Sigmoid colon (tissue), 7 donors: ENCODE results near the gene HNRNPC. TPM values are rescaled to one million over a fixed set of nuclear protein-coding genes. Genes with fewer than 3 reads are reported as not detected.

Experiments used
- DNase-seq: peaks from one replicate; pipeline ENCODE4 v3.0.0-alpha.2; 2019
- H3K27ac ChIP-seq, 4 donors: fragments of 200-600 bp; sonication (generic); one replicate each; pipeline ENCODE4 v1.5.1; 2016 to 2019; ENCODE audit warnings: mild to moderate bottlenecking in 1 of 4
- H3K27me3 ChIP-seq, 3 donors: fragments of 200-600 bp; sonication (generic); one replicate each; pipeline ENCODE4 v1.5.1; 2019; ENCODE audit warnings: mild to moderate bottlenecking in 1 of 3
- H3K36me3 ChIP-seq, 4 donors: fragments of 200-600 bp; sonication (generic); one replicate each; pipeline ENCODE4 v1.5.1; 2016 to 2019
- H3K4me1 ChIP-seq, 4 donors: fragments of 200-600 bp; sonication (generic); one replicate each; pipeline ENCODE4 v1.5.1; 2017 to 2019
- H3K4me3 ChIP-seq, 4 donors: fragments of 200-600 bp; sonication (generic); one replicate each; pipeline ENCODE4 v1.5.1; 2017 to 2019; ENCODE audit warnings: mild to moderate bottlenecking in 2 of 4, moderate library complexity in 1 of 4
- H3K9me3 ChIP-seq, 4 donors: fragments of 200-600 bp in 3 of 4; sonication (generic) in 3 of 4; one replicate each; pipeline versions ENCODE4 v1.5.1 to v1.6.1; 2013 to 2019
- CTCF ChIP-seq, 4 experiments: fragments of 450-650 bp in 3 of 4; fragments of 200-600 bp in 1 of 4; IDR thresholded peaks; one replicate each; pipeline ENCODE4 v1.5.1; 2016 to 2019; ENCODE audit warnings: antibody characterized with exemption in 4 of 4, mild to moderate bottlenecking in 3 of 4, moderate library complexity in 2 of 4
- EP300 ChIP-seq, 4 donors: sonication (generic); formaldehyde crosslinking; IDR thresholded peaks; one replicate each; pipeline ENCODE4 v1.6.1; 2017; ENCODE audit warnings: antibody characterized with exemption in 4 of 4
- POLR2A ChIP-seq, 2 donors: fragments of 450-650 bp; IDR thresholded peaks; one replicate each; pipeline ENCODE4 v1.6.1; 2016; ENCODE audit warnings: antibody characterized with exemption in 2 of 2, mild to moderate bottlenecking in 2 of 2, moderate library complexity in 2 of 2
- POLR2AphosphoS5 ChIP-seq, 4 donors: sonication (generic); formaldehyde crosslinking; IDR thresholded peaks; one replicate each; pipeline ENCODE4 v1.6.1; 2017; ENCODE audit warnings: antibody characterized with exemption in 4 of 4
- WGBS, 2 donors: extraction: QIAGEN DNeasy Blood & Tissue Kit; methylation state at CpG; one replicate each; pipeline ENCODE4 v1.1.7; 2013; 5-methylcytosine and 5-hydroxymethylcytosine counted together
- intact Hi-C: fragments of 100-400 bp; cut with DNase I; formaldehyde crosslinking; loops from one replicate; pipeline ENCODE4 v1.15.1; 2023
- polyA plus RNA-seq, 3 donors: library from polyadenylated mRNA; stranded (reverse); fragments of 200-250 nt; gene quantifications; one replicate each; pipeline ENCODE4 v1.2.3, GENCODE V29; 2013
- total RNA-seq, 4 donors: library from RNA; depleted of rRNA; stranded (reverse); fragments of >200 nt; gene quantifications; one replicate each; pipeline ENCODE4 v1.1.0, GENCODE V29; 2016
- donor health status: healthy with polysubstance abuse.
- donor health status: Bipolar disorder and iron deficiency.
- donor health status: healthy.

The HNRNPC gene
- total RNA-seq (100 to 1,000 TPM; 365 to 449 (median 404) TPM), polyA plus RNA-seq (100 to 1,000 TPM; 369 to 645 (median 419) TPM)

DNA sequence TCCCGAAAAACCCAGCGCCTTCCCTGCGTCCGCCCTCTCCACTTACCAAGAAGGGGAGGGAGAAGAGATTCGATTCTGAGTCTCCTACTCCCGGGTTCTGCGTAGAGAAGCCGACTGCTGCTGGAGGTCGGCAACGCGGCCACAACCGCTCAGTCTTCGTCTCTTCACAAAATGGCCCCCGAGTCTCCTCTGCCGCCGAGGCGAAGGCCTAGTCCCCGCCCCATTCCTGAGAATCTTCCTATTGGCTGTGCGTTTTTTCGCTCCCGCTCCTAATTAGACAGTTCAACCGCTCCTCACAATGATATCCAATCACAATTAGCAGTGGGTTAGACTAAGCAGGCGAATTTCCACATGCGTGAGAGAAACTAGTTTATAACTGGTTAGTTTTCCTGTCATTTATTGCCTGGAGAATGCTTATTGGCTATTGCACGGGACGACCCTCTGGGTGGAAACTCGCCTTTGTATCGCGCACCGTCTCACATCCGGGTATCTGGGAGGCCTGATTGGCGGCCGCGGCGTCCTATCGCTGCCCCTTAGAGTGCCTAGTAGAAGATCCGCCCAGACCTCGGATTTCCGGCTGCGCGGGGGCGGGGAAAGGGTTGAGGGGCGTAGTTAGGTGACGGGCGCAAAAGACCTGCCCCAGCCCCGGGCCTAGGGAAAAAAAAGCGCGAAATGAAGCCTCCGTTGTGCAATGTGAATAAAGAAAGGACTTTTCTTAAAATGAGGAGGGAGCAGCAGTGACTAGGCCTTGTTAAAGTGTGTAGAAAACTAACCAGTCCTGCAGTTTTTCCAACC, at the start of gene HNRNPC:
TSS of gene HNRNPC (minus strand) at position 191 of the 795 bp plus-strand sequence. CDS start 35,249 bp downstream, outside the sequence.
- peak within 1 kb of the TSS; percentile 94 to 99 (median 99) for H3K27ac ChIP-seq
- intact Hi-C loops, result loop anchor here (2.0 to 5.0 kb wide), 2 partner anchors 115 to 168 kb away; partner anchors contain the start of gene SUPT16H
- no peaks in the 10 kb centered on the region for H3K9me3 ChIP-seq
- 0 to 1% methylated on average over 49 of the region's 49 CpGs for WGBS, 2 donors
- H3K4me3 ChIP-seq, result peak within 1 kb of the TSS; percentile 81 to 90 (median 88)
- DNase-seq, result peak; percentile 100
- peaks cover 0 to 13% (median 5%) of the 10 kb centered on the region in 4 donors for H3K36me3 ChIP-seq
- no peak for TF ChIP-seq CTCF (IDR thresholded peaks at IDR 0.05)
- TF ChIP-seq EP300 (IDR thresholded peaks at IDR 0.05), result peak in 1 of 4 donors; percentile 9
- TF ChIP-seq POLR2AphosphoS5 (IDR thresholded peaks at IDR 0.05), result peak; percentile 98 to 99 (median 99)
- peak; percentile 98 for TF ChIP-seq POLR2A (IDR thresholded peaks at IDR 0.05)
- H3K27me3 ChIP-seq, result no peaks in the 10 kb centered on the region
- H3K4me1 ChIP-seq, result peaks cover 0 to 45% (median 40%) of the 10 kb centered on the region in 4 donors

DNA sequence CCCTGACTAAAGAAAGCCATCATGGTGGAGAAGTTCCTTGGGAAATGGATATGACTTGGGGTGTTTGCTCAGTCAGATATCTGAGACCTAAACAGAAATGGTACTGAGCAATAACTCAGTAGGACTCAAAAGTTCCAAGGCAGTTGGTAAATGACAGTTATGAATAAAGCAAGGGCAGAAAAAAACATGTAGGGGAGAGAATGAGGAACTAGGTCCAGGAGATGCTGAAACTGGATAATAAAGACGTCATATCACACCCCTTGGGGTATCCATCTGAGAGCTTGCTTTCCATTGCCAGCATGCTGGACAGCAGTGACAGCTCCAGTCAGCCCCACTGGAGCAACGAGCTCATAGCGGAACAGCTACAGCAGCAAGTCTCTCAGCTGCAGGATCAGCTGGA, 48.2 kb upstream of the HNRNPC start:
- Histone ChIP-seq H3K27me3 (no peaks in the 10 kb centered on the region), H3K36me3 (no peaks in the 10 kb centered on the region), H3K9me3 (no peaks in the 10 kb centered on the region), H3K27ac (no peak overlapping the region), H3K4me1 (no peaks in the 10 kb centered on the region), H3K4me3 (no peak overlapping the region)
- no peak for TF ChIP-seq CTCF (IDR thresholded peaks at IDR 0.05)
- no peak for TF ChIP-seq EP300 (IDR thresholded peaks at IDR 0.05)
- no peak for TF ChIP-seq POLR2A (IDR thresholded peaks at IDR 0.05)
- TF ChIP-seq POLR2AphosphoS5 (IDR thresholded peaks at IDR 0.05), result no peak
- 72 to 79% methylated on average over 3 of the region's 3 CpGs for WGBS, 2 donors
- DNase-seq, result no peak
- intact Hi-C loops, result no loop called here

DNA sequence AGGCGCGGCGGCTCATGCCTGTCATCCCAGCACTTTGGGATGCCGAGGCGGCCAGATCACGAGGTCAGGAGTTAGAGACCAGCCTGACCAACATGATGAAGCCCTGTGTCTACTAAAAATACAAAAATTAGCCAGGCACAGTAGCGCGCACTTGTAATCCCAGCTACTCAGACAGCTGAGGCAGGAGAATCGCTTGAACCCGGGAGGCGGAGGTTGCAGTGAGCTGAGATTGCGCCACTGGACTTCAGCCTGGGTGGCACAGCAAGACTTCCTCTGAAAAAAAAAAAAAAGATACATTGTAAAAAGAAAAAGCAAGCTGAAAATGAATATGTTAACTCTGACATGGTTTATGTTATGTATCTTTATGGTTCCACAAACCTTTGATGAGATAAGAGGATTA, 44.3 kb upstream of the HNRNPC start:
- no peak overlapping the region for H3K4me3 ChIP-seq
- 55 to 86% methylated on average over 12 of the region's 12 CpGs for WGBS, 2 donors
- no peaks in the 10 kb centered on the region for H3K36me3 ChIP-seq
- no peak for DNase-seq
- H3K9me3 ChIP-seq, result no peaks in the 10 kb centered on the region
- no peaks in the 10 kb centered on the region for H3K27me3 ChIP-seq
- intact Hi-C loops, result no loop called here
- peaks cover 0 to 3% (median 0%) of the 10 kb centered on the region in 4 donors for H3K4me1 ChIP-seq
- no peak overlapping the region for H3K27ac ChIP-seq
- TF ChIP-seq POLR2A (IDR thresholded peaks at IDR 0.05), result no peak
- TF ChIP-seq EP300 (IDR thresholded peaks at IDR 0.05), result no peak
- TF ChIP-seq POLR2AphosphoS5 (IDR thresholded peaks at IDR 0.05), result no peak

- Histone ChIP-seq H3K4me3 (no peak overlapping the region), H3K4me1 (peaks cover 0 to 4% (median 0%) of the 10 kb centered on the region in 4 donors), H3K27ac (no peak overlapping the region), H3K36me3 (no peaks in the 10 kb centered on the region), H3K9me3 (no peaks in the 10 kb centered on the region), H3K27me3 (peaks cover 0 to 13% (median 0%) of the 10 kb centered on the region in 3 donors)
- WGBS, 2 donors, result 88 to 89% methylated on average over 2 of the region's 2 CpGs
- TF ChIP-seq POLR2AphosphoS5 (IDR thresholded peaks at IDR 0.05) (no peak), CTCF (IDR thresholded peaks at IDR 0.05) (no peak), POLR2A (IDR thresholded peaks at IDR 0.05) (no peak), EP300 (IDR thresholded peaks at IDR 0.05) (no peak)
- intact Hi-C loops, result no loop called here
- DNase-seq, result no peak
Observed at GRCh38 chr14:21311614-21312013, 42.4 kb upstream of the HNRNPC start.

DNA sequence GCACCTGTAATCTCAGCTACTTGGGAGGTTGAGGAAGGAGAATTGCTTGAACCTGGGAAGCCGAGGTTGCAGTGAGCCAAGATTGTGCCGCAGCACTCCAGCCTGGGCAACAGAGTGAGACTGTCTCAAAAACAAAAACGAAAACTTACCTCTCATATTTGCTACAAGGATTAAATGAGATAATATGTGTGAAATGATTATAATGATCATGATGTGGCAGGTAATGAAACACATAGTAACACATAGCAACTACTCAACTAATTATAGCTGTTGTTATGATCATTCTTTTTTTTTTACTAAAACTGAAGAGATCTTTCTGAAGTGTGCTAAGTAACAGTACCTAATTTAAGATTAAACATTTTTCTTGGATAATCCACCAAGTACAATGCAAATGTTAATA, 40.7 kb upstream of the HNRNPC start:
- DNase-seq, result no peak
- no peak overlapping the region for H3K27ac ChIP-seq
- H3K4me1 ChIP-seq, result peaks cover 0 to 4% (median 0%) of the 10 kb centered on the region in 4 donors
- TF ChIP-seq CTCF (IDR thresholded peaks at IDR 0.05) (no peak), POLR2AphosphoS5 (IDR thresholded peaks at IDR 0.05) (no peak), POLR2A (IDR thresholded peaks at IDR 0.05) (no peak), EP300 (IDR thresholded peaks at IDR 0.05) (no peak)
- no peaks in the 10 kb centered on the region for H3K9me3 ChIP-seq
- peaks cover 0 to 16% (median 0%) of the 10 kb centered on the region in 3 donors for H3K27me3 ChIP-seq
- H3K4me3 ChIP-seq, result no peak overlapping the region
- WGBS, 2 donors, result 92 to 100% methylated on average over 1 to 3 of the region's 3 CpGs
- intact Hi-C loops, result no loop called here
- H3K36me3 ChIP-seq, result no peaks in the 10 kb centered on the region
